GM12878 (cell line): ENCODE data around the gene NEAT1. TPM values are rescaled to one million over a fixed set of nuclear protein-coding genes. Genes with fewer than 3 reads are reported as not detected.

ENCODE experiments used
- ATAC-seq: fragments of 200-7000 bp; cut with Tn5 transposase; 3 replicates; pipeline ENCODE4 v1.9.1; 2020; ENCODE audit warnings: mild to moderate bottlenecking, moderate library complexity
- BruUV-seq: library from RNA; stranded (reverse); fragments of 400-500 nt; replicated peaks from 2 replicates; lab custom pipeline; 2021; lab: Mats Ljungman, UMichigan
- CTCF ChIA-PET: fragments of 300-600 bp; sonication (Branson Sonifier 250); formaldehyde crosslinking; extraction: SDS; loops from one replicate; lab custom pipeline; 2021; ENCODE audit warnings: inconsistent platforms; lab: Yijun Ruan, JAX
- POLR2A ChIA-PET: fragments of 350-600 bp; formaldehyde crosslinking; extraction: SDS; loops from one replicate; lab custom pipeline; 2021; ENCODE audit warnings: inconsistent platforms; lab: Charles Lee
- RAD21 ChIA-PET: fragments of 300-600 bp; sonication (Branson Sonifier 250); formaldehyde crosslinking; loops from one replicate; lab custom pipeline; 2023; ENCODE audit warnings: antibody characterized with exemption; ENCODE audit not compliant: unreplicated experiment; lab: Charles Lee
- SMC1A ChIA-PET: fragments of 300-600 bp; sonication (Branson Sonifier 250); formaldehyde crosslinking; loops from one replicate; lab custom pipeline; 2023; ENCODE audit not compliant: unreplicated experiment, uncharacterized antibody; lab: Charles Lee
- DNase-seq: peaks from one replicate; pipeline ENCODE4 v3.0.0-alpha.2; 2011; ENCODE audit warnings: low read depth, low spot score
- FAIRE-seq: peaks from 3 replicates; lab custom pipeline; 2011; peaks lifted over from hg19 to GRCh38; lab: Jason Lieb, UNC
- H2AFZ ChIP-seq: 2 replicates; pipeline ENCODE4 v1.6.0; 2011; ENCODE audit warnings: low read depth, low read length, control low read depth; ENCODE audit not compliant: control insufficient read depth
- H3K27ac ChIP-seq: 2 replicates; pipeline ENCODE4 v1.5.1; 2011; ENCODE audit warnings: control low read depth; ENCODE audit not compliant: control insufficient read depth, insufficient read depth
- H3K27me3 ChIP-seq, 2 experiments: replicated peaks in 1 of 2; 2 replicates each; pipeline versions ENCODE4 v1.6.0 to v1.6.1; 2011; ENCODE audit warnings: low read length in 1 of 2; ENCODE audit not compliant: control insufficient read depth in 2 of 2, insufficient read depth in 2 of 2
- H3K36me3 ChIP-seq, 2 experiments: 2 replicates each; pipeline ENCODE4 v1.5.1; 2011; ENCODE audit warnings: low read length in 1 of 2; ENCODE audit not compliant: control insufficient read depth in 2 of 2, insufficient read depth in 2 of 2
- H3K4me1 ChIP-seq: 2 replicates; pipeline ENCODE4 v1.6.1; 2011; ENCODE audit warnings: mild to moderate bottlenecking, low read length, moderate library complexity, mixed read lengths; ENCODE audit not compliant: control insufficient read depth, insufficient read depth
- H3K4me2 ChIP-seq: 2 replicates; pipeline ENCODE4 v1.6.0; 2011; ENCODE audit warnings: control low read depth; ENCODE audit not compliant: control insufficient read depth, insufficient read depth
- H3K4me3 ChIP-seq: fragments of 200-600 bp; sonication (generic); 2 replicates; pipeline ENCODE4 v1.5.1; 2016
- H3K79me2 ChIP-seq: 2 replicates; pipeline ENCODE4 v1.6.0; 2011; ENCODE audit warnings: low read length; ENCODE audit not compliant: control insufficient read depth, insufficient read depth
- H3K9ac ChIP-seq: 2 replicates; pipeline ENCODE4 v1.8.0; 2011; ENCODE audit warnings: low read length, control low read depth, mixed read lengths; ENCODE audit not compliant: control insufficient read depth, insufficient read depth
- H3K9me3 ChIP-seq: replicated peaks from 3 replicates; pipeline ENCODE4 v1.5.1; 2011; ENCODE audit warnings: mild to moderate bottlenecking, low read length; ENCODE audit not compliant: control insufficient read depth, insufficient read depth
- H4K20me1 ChIP-seq: 2 replicates; pipeline ENCODE4 v1.6.0; 2011; ENCODE audit not compliant: control insufficient read depth, insufficient read depth
- E2F4 ChIP-seq: IDR thresholded peaks from 2 replicates; pipeline ENCODE4 v1.6.1; 2012; ENCODE audit warnings: low read depth, low read length, improper control_type of control experiment
- IKZF1 ChIP-seq: fragments of 450-650 bp; conservative IDR thresholded peaks from 2 replicates; pipeline ENCODE4 v1.6.1; 2017; ENCODE audit warnings: antibody characterized with exemption, mild to moderate bottlenecking
- POLR2AphosphoS2 ChIP-seq: IDR thresholded peaks from 2 replicates; pipeline ENCODE4 v1.6.1; 2011; ENCODE audit warnings: low read depth, mild to moderate bottlenecking, low read length, improper control_type of control experiment, moderate library complexity
- POLR2AphosphoS5 ChIP-seq: IDR thresholded peaks from 2 replicates; pipeline ENCODE4 v1.6.1; 2011; ENCODE audit warnings: mild to moderate bottlenecking, low read length, inconsistent platforms
- RB1 ChIP-seq: fragments of 450-650 bp; formaldehyde crosslinking; IDR thresholded peaks from 2 replicates; pipeline ENCODE4 v1.6.1; 2017; ENCODE audit warnings: mild to moderate bottlenecking, borderline replicate concordance
- YY1 ChIP-seq: IDR thresholded peaks from 2 replicates; pipeline ENCODE4 v1.6.1; 2011; ENCODE audit warnings: low read depth, mild to moderate bottlenecking, low read length
- ZNF207 ChIP-seq: fragments of 450-650 bp; IDR thresholded peaks from 2 replicates; pipeline ENCODE4 v1.6.1; 2014; ENCODE audit warnings: antibody characterized with exemption, mild to moderate bottlenecking, borderline replicate concordance
- WGBS: methylation state at CpG from one replicate; pipeline ENCODE4 v1.1.6; 2016; ENCODE audit warnings: low lambda C conversion rate; ENCODE audit not compliant: insufficient replicate concordance, insufficient coverage; ENCODE audit errors: missing lambda C conversion rate; 5-methylcytosine and 5-hydroxymethylcytosine counted together
- in situ Hi-C: fragments of 300-500 bp; cut with MboI; formaldehyde crosslinking; loops from 9 replicates; pipeline ENCODE4 v1.14.3; 2018; ENCODE audit warnings: mixed read lengths
- intact Hi-C: fragments of 100-400 bp; cut with micrococcal nuclease; formaldehyde crosslinking; loops from one replicate; pipeline ENCODE4 v1.14.2; 2022; ENCODE audit not compliant: unreplicated experiment
- polyA plus RNA-seq, 11 experiments: library from polyadenylated mRNA; depleted of rRNA in 4 of 11; unstranded in 6 of 11; stranded (reverse) in 5 of 11; fragments of >200 nt; fragmentation: Nextera tagmentation in 4 of 11; fragmentation: Illumina TruSeq in 1 of 11; extraction: Ambion mirVana in 4 of 11; extraction: Trizol in 1 of 11; gene quantifications; 1 replicate in 1 of 11; 2 replicates in 10 of 11; pipeline versions ENCODE4 v1.2.1 to v1.2.3, GENCODE V29; 2011 to 2016; ENCODE audit warnings: inconsistent platforms in 2 of 11, missing spikeins in 2 of 11, low read depth in 1 of 11
- total RNA-seq, 4 experiments: library from RNA; depleted of rRNA in 3 of 4; stranded (reverse); fragments of >200 nt in 3 of 4; fragmentation: Illumina TruSeq in 1 of 4; extraction: Trizol in 1 of 4; gene quantifications; 2 replicates each; pipeline versions ENCODE4 v1.2.1 to v1.2.3, GENCODE V29; 2013 to 2021
- TF ChIP-seq, protein P1 (sequence below): fragments of 450-650 bp; IDR thresholded peaks from 2 replicates; pipeline ENCODE4 v1.6.1; 2017; ENCODE audit warnings: low read depth, mild to moderate bottlenecking, moderate library complexity
- TF ChIP-seq, protein P2 (sequence below): fragments of 450-650 bp; formaldehyde crosslinking; IDR thresholded peaks from 2 replicates; pipeline ENCODE4 v1.5.0; 2022; ENCODE audit warnings: mild to moderate bottlenecking, missing genetic modification characterization
- TF ChIP-seq, protein P3 (sequence below): fragments of 450-650 bp; IDR thresholded peaks from 2 replicates; pipeline ENCODE4 v1.6.1; 2017; ENCODE audit warnings: mild to moderate bottlenecking, moderate library complexity
- TF ChIP-seq, protein P4 (sequence below): fragments of 450-650 bp; IDR thresholded peaks from 2 replicates; pipeline ENCODE4 v1.6.1; 2016; ENCODE audit warnings: mild to moderate bottlenecking

NEAT1 gene
- total and polyA plus RNA-seq, 10 of the 15 experiments (the other 5 are each of a cell fraction or from before 2014, with no cell fraction given), result 13.6 to 328 (median 69.4) TPM

GRCh38 chr11:65381716-65382032, 40.9 kb upstream of the NEAT1 start:
- ChIA-PET POLR2A (interaction anchor here (0.5 to 0.9 kb wide), 10 partner anchors 9 to 446 kb away, joined by 3 to 8 read pairs (median 6); no protein-coding TSS in a partner anchor), CTCF (interaction anchor here (0.6 to 3.1 kb wide), 14 partner anchors 20 to 233 kb away, joined by 3 to 16 read pairs (median 4); partner anchors contain the start of gene MALAT1), SMC1A (interaction anchor here (1.1 to 4.1 kb wide), 4 partner anchors 34 to 115 kb away, joined by 3 to 20 read pairs (median 8); no protein-coding TSS in a partner anchor), RAD21 (interaction anchor here (0.6 to 3.4 kb wide), 12 partner anchors 15 to 129 kb away, joined by 3 to 23 read pairs (median 3); partner anchors contain the start of gene NEAT1)
- intact Hi-C loops (loop anchor here (2.0 to 5.0 kb wide), 2 partner anchors 35 to 116 kb away; partner anchors contain the start of gene MALAT1), in situ Hi-C loops (no loop called here)
- peaks cover 19% of the 10 kb centered on the region for H3K79me2 ChIP-seq
- peak; percentile 86 for FAIRE-seq
- WGBS, result 2% methylated on average over 6 of the region's 6 CpGs
- peak overlapping the region; percentile 99 for H3K27ac ChIP-seq
- no peak for DNase-seq
- H3K36me3 ChIP-seq, result peaks cover 0 to 3% of the 10 kb centered on the region in 2 experiments; a peak in 2 of 4 replicates
- H3K4me1 ChIP-seq, result peaks cover 58% of the 10 kb centered on the region
- no peaks in the 10 kb centered on the region for H3K9me3 ChIP-seq
- no peaks in the 10 kb centered on the region for H3K27me3 ChIP-seq
- peak overlapping the region; percentile 99 for H3K4me2 ChIP-seq
- ATAC-seq, result peak; percentile 29
- no TSS peak for BruUV-seq
- H2AFZ ChIP-seq, result peak overlapping the region; percentile 67
- no peaks in the 10 kb centered on the region for H4K20me1 ChIP-seq
- H3K9ac ChIP-seq, result peak overlapping the region; percentile 98
- H3K4me3 ChIP-seq, result peak overlapping the region; percentile 90
- TF ChIP-seq, protein P1, sequence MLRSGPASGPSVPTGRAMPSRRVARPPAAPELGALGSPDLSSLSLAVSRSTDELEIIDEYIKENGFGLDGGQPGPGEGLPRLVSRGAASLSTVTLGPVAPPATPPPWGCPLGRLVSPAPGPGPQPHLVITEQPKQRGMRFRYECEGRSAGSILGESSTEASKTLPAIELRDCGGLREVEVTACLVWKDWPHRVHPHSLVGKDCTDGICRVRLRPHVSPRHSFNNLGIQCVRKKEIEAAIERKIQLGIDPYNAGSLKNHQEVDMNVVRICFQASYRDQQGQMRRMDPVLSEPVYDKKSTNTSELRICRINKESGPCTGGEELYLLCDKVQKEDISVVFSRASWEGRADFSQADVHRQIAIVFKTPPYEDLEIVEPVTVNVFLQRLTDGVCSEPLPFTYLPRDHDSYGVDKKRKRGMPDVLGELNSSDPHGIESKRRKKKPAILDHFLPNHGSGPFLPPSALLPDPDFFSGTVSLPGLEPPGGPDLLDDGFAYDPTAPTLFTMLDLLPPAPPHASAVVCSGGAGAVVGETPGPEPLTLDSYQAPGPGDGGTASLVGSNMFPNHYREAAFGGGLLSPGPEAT, result peak; percentile 18; the same call in 1 of the 2 replicates
- TF ChIP-seq, protein P2, sequence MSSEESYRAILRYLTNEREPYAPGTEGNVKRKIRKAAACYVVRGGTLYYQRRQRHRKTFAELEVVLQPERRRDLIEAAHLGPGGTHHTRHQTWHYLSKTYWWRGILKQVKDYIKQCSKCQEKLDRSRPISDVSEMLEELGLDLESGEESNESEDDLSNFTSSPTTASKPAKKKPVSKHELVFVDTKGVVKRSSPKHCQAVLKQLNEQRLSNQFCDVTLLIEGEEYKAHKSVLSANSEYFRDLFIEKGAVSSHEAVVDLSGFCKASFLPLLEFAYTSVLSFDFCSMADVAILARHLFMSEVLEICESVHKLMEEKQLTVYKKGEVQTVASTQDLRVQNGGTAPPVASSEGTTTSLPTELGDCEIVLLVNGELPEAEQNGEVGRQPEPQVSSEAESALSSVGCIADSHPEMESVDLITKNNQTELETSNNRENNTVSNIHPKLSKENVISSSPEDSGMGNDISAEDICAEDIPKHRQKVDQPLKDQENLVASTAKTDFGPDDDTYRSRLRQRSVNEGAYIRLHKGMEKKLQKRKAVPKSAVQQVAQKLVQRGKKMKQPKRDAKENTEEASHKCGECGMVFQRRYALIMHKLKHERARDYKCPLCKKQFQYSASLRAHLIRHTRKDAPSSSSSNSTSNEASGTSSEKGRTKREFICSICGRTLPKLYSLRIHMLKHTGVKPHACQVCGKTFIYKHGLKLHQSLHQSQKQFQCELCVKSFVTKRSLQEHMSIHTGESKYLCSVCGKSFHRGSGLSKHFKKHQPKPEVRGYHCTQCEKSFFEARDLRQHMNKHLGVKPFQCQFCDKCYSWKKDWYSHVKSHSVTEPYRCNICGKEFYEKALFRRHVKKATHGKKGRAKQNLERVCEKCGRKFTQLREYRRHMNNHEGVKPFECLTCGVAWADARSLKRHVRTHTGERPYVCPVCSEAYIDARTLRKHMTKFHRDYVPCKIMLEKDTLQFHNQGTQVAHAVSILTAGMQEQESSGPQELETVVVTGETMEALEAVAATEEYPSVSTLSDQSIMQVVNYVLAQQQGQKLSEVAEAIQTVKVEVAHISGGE (CRISPR knock-in tag), result no peak
- TF ChIP-seq, protein P3, sequence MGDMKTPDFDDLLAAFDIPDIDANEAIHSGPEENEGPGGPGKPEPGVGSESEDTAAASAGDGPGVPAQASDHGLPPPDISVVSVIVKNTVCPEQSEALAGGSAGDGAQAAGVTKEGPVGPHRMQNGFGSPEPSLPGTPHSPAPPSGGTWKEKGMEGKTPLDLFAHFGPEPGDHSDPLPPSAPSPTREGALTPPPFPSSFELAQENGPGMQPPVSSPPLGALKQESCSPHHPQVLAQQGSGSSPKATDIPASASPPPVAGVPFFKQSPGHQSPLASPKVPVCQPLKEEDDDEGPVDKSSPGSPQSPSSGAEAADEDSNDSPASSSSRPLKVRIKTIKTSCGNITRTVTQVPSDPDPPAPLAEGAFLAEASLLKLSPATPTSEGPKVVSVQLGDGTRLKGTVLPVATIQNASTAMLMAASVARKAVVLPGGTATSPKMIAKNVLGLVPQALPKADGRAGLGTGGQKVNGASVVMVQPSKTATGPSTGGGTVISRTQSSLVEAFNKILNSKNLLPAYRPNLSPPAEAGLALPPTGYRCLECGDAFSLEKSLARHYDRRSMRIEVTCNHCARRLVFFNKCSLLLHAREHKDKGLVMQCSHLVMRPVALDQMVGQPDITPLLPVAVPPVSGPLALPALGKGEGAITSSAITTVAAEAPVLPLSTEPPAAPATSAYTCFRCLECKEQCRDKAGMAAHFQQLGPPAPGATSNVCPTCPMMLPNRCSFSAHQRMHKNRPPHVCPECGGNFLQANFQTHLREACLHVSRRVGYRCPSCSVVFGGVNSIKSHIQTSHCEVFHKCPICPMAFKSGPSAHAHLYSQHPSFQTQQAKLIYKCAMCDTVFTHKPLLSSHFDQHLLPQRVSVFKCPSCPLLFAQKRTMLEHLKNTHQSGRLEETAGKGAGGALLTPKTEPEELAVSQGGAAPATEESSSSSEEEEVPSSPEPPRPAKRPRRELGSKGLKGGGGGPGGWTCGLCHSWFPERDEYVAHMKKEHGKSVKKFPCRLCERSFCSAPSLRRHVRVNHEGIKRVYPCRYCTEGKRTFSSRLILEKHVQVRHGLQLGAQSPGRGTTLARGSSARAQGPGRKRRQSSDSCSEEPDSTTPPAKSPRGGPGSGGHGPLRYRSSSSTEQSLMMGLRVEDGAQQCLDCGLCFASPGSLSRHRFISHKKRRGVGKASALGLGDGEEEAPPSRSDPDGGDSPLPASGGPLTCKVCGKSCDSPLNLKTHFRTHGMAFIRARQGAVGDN, result peak; percentile 28
- TF ChIP-seq IKZF1 (no peak), ZNF207 (no peak), RB1 (peak; percentile 28; the same call in 1 of the 2 replicates), YY1 (peak; percentile 17; the same call in 1 of the 2 replicates), E2F4 (no peak), POLR2AphosphoS2 (no peak), POLR2AphosphoS5 (0 out of 2 replicates have a peak, but pooled peaks have one; percentile 20)
- TF ChIP-seq, protein P4, sequence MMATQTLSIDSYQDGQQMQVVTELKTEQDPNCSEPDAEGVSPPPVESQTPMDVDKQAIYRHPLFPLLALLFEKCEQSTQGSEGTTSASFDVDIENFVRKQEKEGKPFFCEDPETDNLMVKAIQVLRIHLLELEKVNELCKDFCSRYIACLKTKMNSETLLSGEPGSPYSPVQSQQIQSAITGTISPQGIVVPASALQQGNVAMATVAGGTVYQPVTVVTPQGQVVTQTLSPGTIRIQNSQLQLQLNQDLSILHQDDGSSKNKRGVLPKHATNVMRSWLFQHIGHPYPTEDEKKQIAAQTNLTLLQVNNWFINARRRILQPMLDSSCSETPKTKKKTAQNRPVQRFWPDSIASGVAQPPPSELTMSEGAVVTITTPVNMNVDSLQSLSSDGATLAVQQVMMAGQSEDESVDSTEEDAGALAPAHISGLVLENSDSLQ, result peak; percentile 62
